ENCODE data around the gene FABP2. TPM values are rescaled to one million over a fixed set of nuclear protein-coding genes. Genes with fewer than 3 reads are reported as not detected.

Gene FABP2
- not detected in 2 replicates for total RNA-seq (2014; rRNA removed; shearing (Covaris generic))

DNA sequence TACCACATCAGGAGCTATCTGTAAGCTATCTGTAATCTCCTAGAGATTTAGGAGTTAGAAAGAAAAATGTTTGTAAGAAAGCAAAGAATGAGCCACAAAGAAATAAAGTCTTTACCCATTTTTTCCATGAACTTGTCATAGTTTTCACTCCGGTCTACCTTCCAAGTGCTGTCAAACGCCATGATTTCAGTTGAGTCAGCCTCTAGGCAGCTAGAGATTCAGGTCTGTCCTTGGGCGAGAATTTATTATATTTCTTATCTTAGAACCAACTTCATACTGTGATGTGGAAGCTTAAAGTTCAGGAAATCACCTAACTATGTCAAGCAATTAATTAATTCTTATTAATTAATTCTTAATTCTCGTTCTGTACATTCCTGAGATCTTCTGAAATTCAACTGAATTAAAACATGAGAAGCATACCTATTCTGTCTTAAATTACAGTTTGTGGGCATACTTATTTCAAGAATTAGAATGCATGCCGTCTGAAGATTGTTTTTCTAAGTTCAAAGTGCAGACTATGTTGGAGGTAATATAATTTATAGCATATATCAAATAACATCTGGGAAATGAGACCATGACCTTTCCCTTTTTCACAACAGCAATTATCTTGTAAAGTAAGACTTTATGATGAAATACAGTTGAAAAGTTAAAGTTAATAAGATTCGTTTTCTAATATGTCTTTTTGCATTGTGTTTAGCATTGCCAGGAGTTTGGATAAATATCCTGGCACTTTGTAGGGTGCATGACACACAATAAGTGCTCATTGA lies at the start of gene FABP2:
Gene FABP2, minus strand, starts transcription at position 218 of the 767 bp plus-strand sequence. Its CDS starts 36 bp downstream, at position 182.

Small RNAs within 50 kb of the gene (small RNA-seq; reads per million reads assigned to genes)
- gene RNU4-33P = not detected

Other genes starting within 250 kb of the FABP2 start
- gene MYOZ2, start 186.3 kb downstream of the FABP2 start, total RNA-seq (2014; rRNA removed; shearing (Covaris generic)) = 0.24 TPM in 1 of 2 replicates, not detected in the other
- 35.7 and 45.4 TPM in 2 replicates for gene USP53, start 109.4 kb downstream of the FABP2 start, total RNA-seq (2014; rRNA removed; shearing (Covaris generic))

All from A375 (cell line).